Lower lobe of right lung (tissue), 2 donors: ENCODE data around the gene SLC49A3. TPM values are rescaled to one million over a fixed set of nuclear protein-coding genes. Genes with fewer than 3 reads are reported as not detected.

Source experiments
- ATAC-seq, 2 donors: fragments of 200-7000 bp; cut with Tn5 transposase; one replicate each; pipeline ENCODE4 v1.9.1; 2020 to 2022; ENCODE audit warnings: mild to moderate bottlenecking in 2 of 2, moderate library complexity in 2 of 2
- DNase-seq: peaks from one replicate; pipeline ENCODE4 v3.0.0-alpha.2; 2020
- H3K27ac ChIP-seq: fragments of 200-600 bp; one replicate; pipeline ENCODE4 v1.8.0; 2022
- H3K27me3 ChIP-seq: fragments of 200-600 bp; one replicate; pipeline ENCODE4 v1.8.0; 2022; ENCODE audit warnings: low read depth
- H3K36me3 ChIP-seq: fragments of 200-600 bp; one replicate; pipeline ENCODE4 v1.8.0; 2022; ENCODE audit warnings: mild to moderate bottlenecking
- H3K4me1 ChIP-seq: fragments of 200-600 bp; one replicate; pipeline ENCODE4 v1.8.0; 2022
- H3K4me3 ChIP-seq: fragments of 200-600 bp; one replicate; pipeline ENCODE4 v1.8.0; 2022; ENCODE audit warnings: mild to moderate bottlenecking
- H3K9me3 ChIP-seq: fragments of 200-600 bp; one replicate; pipeline ENCODE4 v1.8.0; 2022
- intact Hi-C: fragments of 100-400 bp; cut with DNase I; formaldehyde crosslinking; loops from one replicate; pipeline ENCODE4 v1.11.0; 2022
- total RNA-seq: library from RNA; stranded (reverse); fragmentation: NEBNext Ultra II Directional; extraction: Animal tissue kit (Norgen Biotek cat#: 25700); gene quantifications from one replicate; pipeline ENCODE4 v1.2.1, GENCODE V29; 2021
- TF ChIP-seq, protein P1 (sequence below): fragments of 200-600 bp; IDR thresholded peaks from one replicate; pipeline ENCODE4 v1.8.0; 2022; ENCODE audit warnings: antibody characterized with exemption, mild to moderate bottlenecking
- donor health status: DM: no; HTN: yes; CAD: no; lungs with severe emphysema.

SLC49A3 gene
- total RNA-seq, 1 donor from 2014 or later = 31.5 TPM

GRCh38 chr4:727576-727975 lies 38.6 kb upstream of the SLC49A3 start:
- H3K4me3 ChIP-seq = no peak overlapping the region
- peaks cover 32% of the 10 kb centered on the region for H3K36me3 ChIP-seq
- ATAC-seq (no peak), DNase-seq (no peak)
- intact Hi-C loops = no loop called here
- H3K9me3 ChIP-seq = no peaks in the 10 kb centered on the region
- TF ChIP-seq, protein P1, sequence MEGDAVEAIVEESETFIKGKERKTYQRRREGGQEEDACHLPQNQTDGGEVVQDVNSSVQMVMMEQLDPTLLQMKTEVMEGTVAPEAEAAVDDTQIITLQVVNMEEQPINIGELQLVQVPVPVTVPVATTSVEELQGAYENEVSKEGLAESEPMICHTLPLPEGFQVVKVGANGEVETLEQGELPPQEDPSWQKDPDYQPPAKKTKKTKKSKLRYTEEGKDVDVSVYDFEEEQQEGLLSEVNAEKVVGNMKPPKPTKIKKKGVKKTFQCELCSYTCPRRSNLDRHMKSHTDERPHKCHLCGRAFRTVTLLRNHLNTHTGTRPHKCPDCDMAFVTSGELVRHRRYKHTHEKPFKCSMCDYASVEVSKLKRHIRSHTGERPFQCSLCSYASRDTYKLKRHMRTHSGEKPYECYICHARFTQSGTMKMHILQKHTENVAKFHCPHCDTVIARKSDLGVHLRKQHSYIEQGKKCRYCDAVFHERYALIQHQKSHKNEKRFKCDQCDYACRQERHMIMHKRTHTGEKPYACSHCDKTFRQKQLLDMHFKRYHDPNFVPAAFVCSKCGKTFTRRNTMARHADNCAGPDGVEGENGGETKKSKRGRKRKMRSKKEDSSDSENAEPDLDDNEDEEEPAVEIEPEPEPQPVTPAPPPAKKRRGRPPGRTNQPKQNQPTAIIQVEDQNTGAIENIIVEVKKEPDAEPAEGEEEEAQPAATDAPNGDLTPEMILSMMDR = no peak
- H3K27me3 ChIP-seq = no peaks in the 10 kb centered on the region
- H3K27ac ChIP-seq = no peak overlapping the region
- H3K4me1 ChIP-seq = peaks cover 16% of the 10 kb centered on the region

- H3K27me3 ChIP-seq = no peaks in the 10 kb centered on the region
- DNase-seq (no peak), ATAC-seq (no peak)
- H3K9me3 ChIP-seq = no peaks in the 10 kb centered on the region
- H3K4me1 ChIP-seq = peaks cover 16% of the 10 kb centered on the region
- H3K27ac ChIP-seq = no peak overlapping the region
- no peak overlapping the region for H3K4me3 ChIP-seq
- peaks cover 32% of the 10 kb centered on the region for H3K36me3 ChIP-seq
- TF ChIP-seq, protein P1 = no peak
- intact Hi-C loops = no loop called here
Measured at GRCh38 chr4:726838-727237, 37.9 kb upstream of the SLC49A3 start.

DNA sequence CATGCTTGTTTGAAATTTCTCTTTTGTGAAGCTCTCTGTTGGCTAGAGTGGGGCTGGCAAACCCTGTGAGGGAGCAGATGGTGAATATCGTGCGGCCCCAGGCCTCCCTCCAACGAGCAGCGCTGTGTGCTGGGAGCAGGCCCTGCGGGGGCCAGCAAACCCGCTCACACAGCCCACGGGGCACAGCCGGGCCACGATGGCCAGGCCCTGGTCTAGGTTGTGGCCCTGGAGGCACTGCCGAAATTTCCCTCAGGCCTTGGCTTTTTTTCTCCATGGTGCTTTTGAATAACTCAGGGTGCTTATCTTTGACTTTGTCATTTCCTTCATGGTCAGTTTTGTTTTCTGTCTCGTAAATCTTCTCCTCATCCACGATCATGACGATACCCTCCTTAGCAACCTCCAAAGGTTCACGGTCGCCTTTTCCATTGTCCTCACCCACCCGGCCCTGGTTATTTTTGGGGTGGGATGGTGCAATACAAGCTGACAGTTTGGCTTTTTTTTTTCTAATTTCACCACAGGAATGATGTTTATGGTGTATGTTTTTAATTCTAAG lies 37.4 kb upstream of the SLC49A3 start:
- no peaks in the 10 kb centered on the region for H3K9me3 ChIP-seq
- no peaks in the 10 kb centered on the region for H3K27me3 ChIP-seq
- peaks cover 32% of the 10 kb centered on the region for H3K36me3 ChIP-seq
- ATAC-seq (peak in 1 of 2 donors; percentile 13), DNase-seq (no peak)
- H3K4me1 ChIP-seq = peaks cover 17% of the 10 kb centered on the region
- no peak overlapping the region for H3K4me3 ChIP-seq
- intact Hi-C loops = no loop called here
- TF ChIP-seq, protein P1 = no peak
- no peak overlapping the region for H3K27ac ChIP-seq

DNA sequence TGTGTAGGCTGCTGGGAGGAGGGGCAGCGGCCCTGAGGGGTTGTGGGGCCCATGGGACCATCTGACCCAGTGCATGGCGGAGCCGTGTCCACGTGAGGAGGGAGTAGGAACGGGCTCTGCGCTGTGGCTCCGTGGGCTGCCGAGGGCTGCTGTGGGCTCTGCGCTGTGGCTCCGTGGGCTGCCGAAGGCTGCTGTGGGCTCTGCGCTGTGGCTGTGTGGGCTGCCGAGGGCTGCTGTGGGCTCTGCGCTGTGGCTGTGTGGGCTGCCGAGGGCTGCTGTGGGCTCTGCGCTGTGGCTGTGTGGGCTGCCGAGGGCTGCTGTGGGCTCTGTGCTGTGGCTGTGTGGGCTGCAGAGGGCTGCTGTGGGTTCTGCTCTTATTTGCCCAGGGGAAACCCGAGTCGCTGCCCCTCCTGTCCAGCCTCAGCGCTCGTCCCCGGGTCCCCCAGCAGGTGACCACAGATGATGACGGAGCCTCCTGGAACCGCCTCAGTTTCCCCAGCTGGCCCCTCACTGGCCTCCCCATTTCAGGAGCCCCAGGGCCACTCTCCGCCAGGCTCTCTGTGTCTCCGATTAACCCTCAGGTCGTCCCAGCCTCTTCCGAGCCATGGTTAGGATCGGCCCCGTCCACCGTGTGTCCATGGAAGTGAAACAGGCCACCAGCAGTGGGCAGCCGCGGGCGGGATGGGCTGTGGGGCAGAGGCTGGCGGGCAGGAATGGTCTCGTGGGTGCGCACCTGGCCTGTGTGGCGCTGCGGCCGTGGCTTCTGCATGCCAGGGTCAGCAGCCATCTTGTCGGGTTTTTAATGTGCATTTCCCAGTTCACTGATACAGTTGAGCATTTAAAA lies 36.7 kb upstream of the SLC49A3 start:
- H3K27me3 ChIP-seq = no peaks in the 10 kb centered on the region
- no peak overlapping the region for H3K4me3 ChIP-seq
- TF ChIP-seq, protein P1 = no peak
- H3K27ac ChIP-seq = no peak overlapping the region
- ATAC-seq (no peak), DNase-seq (no peak)
- peaks cover 25% of the 10 kb centered on the region for H3K36me3 ChIP-seq
- H3K4me1 ChIP-seq = peaks cover 23% of the 10 kb centered on the region
- intact Hi-C loops = no loop called here
- H3K9me3 ChIP-seq = no peaks in the 10 kb centered on the region

DNA sequence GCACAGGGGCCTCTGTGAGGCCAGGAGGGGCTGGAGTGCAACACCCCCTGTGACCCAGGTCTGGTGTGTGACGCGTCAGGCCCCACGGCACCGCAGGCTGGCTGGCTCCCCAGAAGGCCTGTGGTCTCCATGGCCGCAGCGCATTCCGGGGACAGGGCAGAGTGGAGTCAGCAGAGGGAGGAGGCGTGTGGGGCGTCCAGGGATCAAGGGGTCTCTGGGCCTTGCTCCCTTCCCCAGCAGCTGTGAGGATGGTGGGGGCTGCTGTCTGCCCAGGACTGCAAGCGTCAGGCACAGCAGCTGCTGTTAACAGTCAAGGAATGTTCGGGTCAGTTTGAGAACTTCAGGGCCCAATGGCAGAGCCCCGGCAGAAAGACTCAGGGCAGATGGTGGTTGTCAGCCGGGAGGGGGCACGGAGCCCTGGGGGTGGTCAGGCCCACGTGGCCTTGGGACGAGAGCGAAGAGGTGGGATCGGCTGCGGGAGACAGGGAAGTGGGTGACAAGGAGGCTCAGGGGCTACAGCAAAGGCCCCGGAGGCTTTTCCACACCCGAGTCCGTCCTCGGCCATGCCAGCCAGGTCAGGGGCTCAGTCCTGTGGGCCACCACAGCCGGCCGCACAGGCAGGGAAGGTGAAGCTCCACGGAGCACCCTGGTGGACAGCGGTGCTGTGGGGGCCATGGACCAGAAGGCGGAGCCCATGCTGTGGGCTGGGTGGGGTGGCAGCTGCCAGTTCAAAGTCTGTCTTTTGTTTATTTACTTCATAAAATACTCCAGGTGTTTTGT lies 35.0 kb upstream of the SLC49A3 start:
- no peaks in the 10 kb centered on the region for H3K27me3 ChIP-seq
- ATAC-seq (peak in 1 of 2 donors; percentile 29), DNase-seq (no peak)
- H3K4me1 ChIP-seq = peaks cover 23% of the 10 kb centered on the region
- TF ChIP-seq, protein P1 = no peak
- no peaks in the 10 kb centered on the region for H3K9me3 ChIP-seq
- no peak overlapping the region for H3K4me3 ChIP-seq
- peaks cover 11% of the 10 kb centered on the region for H3K36me3 ChIP-seq
- H3K27ac ChIP-seq = peak overlapping the region; percentile 18
- intact Hi-C loops = no loop called here
